K562 (cell line): Measurements from ENCODE around the gene DNAJA1. TPM values are rescaled to one million over a fixed set of nuclear protein-coding genes. Genes with fewer than 3 reads are reported as not detected.
A peak's percentile ranks its signal among the peaks of the same experiment; 100 is the strongest.

Source experiments
- CREM ChIP-seq: IDR thresholded peaks from 2 replicates; pipeline ENCODE4 v1.6.1; 2014; ENCODE audit warnings: antibody characterized with exemption, low read depth
- HIVEP1 ChIP-seq: fragments of 250-450 bp; sonication (Bioruptor Pico); IDR thresholded peaks from 2 replicates; pipeline ENCODE4 v1.4.0; 2020; ENCODE audit warnings: mild to moderate bottlenecking
- PHF8 ChIP-seq: fragments of 200-600 bp; sonication (generic); IDR thresholded peaks from 2 replicates; pipeline ENCODE4 v1.6.1; 2012; ENCODE audit warnings: mixed run types, mild to moderate bottlenecking, inconsistent platforms, low read length, moderate library complexity, borderline replicate concordance
- POLR3A ChIP-seq: IDR thresholded peaks from 2 replicates; pipeline ENCODE4 v1.6.1; 2011; ENCODE audit warnings: borderline replicate concordance, mild to moderate bottlenecking, moderate library complexity; ENCODE audit not compliant: insufficient read length, insufficient read depth; ENCODE audit errors: extremely low read depth
- RAD51 ChIP-seq: fragments of 450-650 bp; IDR thresholded peaks from 2 replicates; pipeline ENCODE4 v1.7.1; 2016; ENCODE audit warnings: low read depth, mild to moderate bottlenecking, borderline replicate concordance
- SAP30 ChIP-seq: fragments of 200-600 bp; sonication (generic); IDR thresholded peaks from 2 replicates; pipeline ENCODE4 v1.6.1; 2012; ENCODE audit warnings: borderline replicate concordance, low read depth, mild to moderate bottlenecking, moderate library complexity, low read length, control low read depth, inconsistent platforms; ENCODE audit not compliant: insufficient read depth, poor library complexity, severe bottlenecking
- SIN3A ChIP-seq, 2 experiments: fragments of 150-350 bp in 1 of 2; IDR thresholded peaks; 2 replicates each; pipeline ENCODE4 v1.6.1; 2011 to 2016; ENCODE audit warnings: borderline replicate concordance in 2 of 2, low read depth in 2 of 2, low read length in 2 of 2, mild to moderate bottlenecking in 2 of 2, moderate library complexity in 2 of 2; ENCODE audit not compliant: control insufficient read depth in 1 of 2
- SIN3B ChIP-seq: fragments of 450-650 bp; IDR thresholded peaks from 2 replicates; pipeline ENCODE4 v1.6.1; 2017; ENCODE audit warnings: low read depth, mild to moderate bottlenecking, moderate library complexity
- ZNF561 ChIP-seq: fragments of 450-650 bp; formaldehyde crosslinking; conservative IDR thresholded peaks from 2 replicates; pipeline ENCODE4 v1.4.0; 2020; ENCODE audit warnings: mild to moderate bottlenecking, moderate library complexity
- polyA plus RNA-seq, 8 experiments: library from polyadenylated mRNA; depleted of rRNA in 4 of 8; stranded (reverse) in 5 of 8; unstranded in 3 of 8; fragments of >200 nt; fragmentation: Nextera tagmentation in 2 of 8; fragmentation: Illumina TruSeq in 1 of 8; extraction: Ambion mirVana in 2 of 8; extraction: Trizol in 1 of 8; gene quantifications; 2 replicates each; pipeline versions ENCODE4 v1.2.1 to v1.2.3, GENCODE V29; 2011 to 2014; ENCODE audit warnings: inconsistent platforms in 1 of 8, missing spikeins in 1 of 8
- total RNA-seq, 7 experiments: library from RNA; depleted of rRNA in 6 of 7; stranded (reverse); fragments of >200 nt in 6 of 7; fragmentation: Illumina TruSeq in 2 of 7; extraction: Trizol in 2 of 7; gene quantifications; 2 replicates each; pipeline versions ENCODE4 v1.2.1 to v1.2.3, GENCODE V29; 2011 to 2021; ENCODE audit warnings: low replicate concordance in 1 of 7
- TF ChIP-seq, protein P1 (sequence below): sonication (generic); formaldehyde crosslinking; IDR thresholded peaks from 2 replicates; pipeline ENCODE4 v1.8.0; 2023; ENCODE audit warnings: mild to moderate bottlenecking, missing genetic modification reagents
- TF ChIP-seq, protein P2 (sequence below): IDR thresholded peaks from 2 replicates; pipeline ENCODE4 v1.6.1; 2012; ENCODE audit warnings: low read depth, low read length, improper control_type of control experiment, borderline replicate concordance
- TF ChIP-seq, protein P3 (sequence below): fragments of 450-650 bp; formaldehyde crosslinking; IDR thresholded peaks from 2 replicates; pipeline ENCODE4 v1.4.0; 2022; ENCODE audit warnings: missing genetic modification characterization
- TF ChIP-seq, protein P4 (sequence below): sonication (generic); formaldehyde crosslinking; IDR thresholded peaks from 2 replicates; pipeline ENCODE4 v1.8.0; 2022; ENCODE audit warnings: mild to moderate bottlenecking, missing genetic modification reagents, borderline replicate concordance
- TF ChIP-seq, protein P5 (sequence below), 2 experiments: fragments of 450-650 bp in 1 of 2; sonication (generic) in 1 of 2; formaldehyde crosslinking in 1 of 2; IDR thresholded peaks in 1 of 2; conservative IDR thresholded peaks in 1 of 2; 2 replicates each; pipeline versions ENCODE4 v1.6.1 to v1.8.1; 2016 to 2023; ENCODE audit warnings: mild to moderate bottlenecking in 2 of 2, moderate library complexity in 2 of 2, inconsistent platforms in 1 of 2, missing genetic modification reagents in 1 of 2

Gene DNAJA1
- total and polyA plus RNA-seq, 9 of the 15 experiments (the other 6 are each of a cell fraction or from before 2014, with no cell fraction given) = 109 to 359 (median 175) TPM

DNA sequence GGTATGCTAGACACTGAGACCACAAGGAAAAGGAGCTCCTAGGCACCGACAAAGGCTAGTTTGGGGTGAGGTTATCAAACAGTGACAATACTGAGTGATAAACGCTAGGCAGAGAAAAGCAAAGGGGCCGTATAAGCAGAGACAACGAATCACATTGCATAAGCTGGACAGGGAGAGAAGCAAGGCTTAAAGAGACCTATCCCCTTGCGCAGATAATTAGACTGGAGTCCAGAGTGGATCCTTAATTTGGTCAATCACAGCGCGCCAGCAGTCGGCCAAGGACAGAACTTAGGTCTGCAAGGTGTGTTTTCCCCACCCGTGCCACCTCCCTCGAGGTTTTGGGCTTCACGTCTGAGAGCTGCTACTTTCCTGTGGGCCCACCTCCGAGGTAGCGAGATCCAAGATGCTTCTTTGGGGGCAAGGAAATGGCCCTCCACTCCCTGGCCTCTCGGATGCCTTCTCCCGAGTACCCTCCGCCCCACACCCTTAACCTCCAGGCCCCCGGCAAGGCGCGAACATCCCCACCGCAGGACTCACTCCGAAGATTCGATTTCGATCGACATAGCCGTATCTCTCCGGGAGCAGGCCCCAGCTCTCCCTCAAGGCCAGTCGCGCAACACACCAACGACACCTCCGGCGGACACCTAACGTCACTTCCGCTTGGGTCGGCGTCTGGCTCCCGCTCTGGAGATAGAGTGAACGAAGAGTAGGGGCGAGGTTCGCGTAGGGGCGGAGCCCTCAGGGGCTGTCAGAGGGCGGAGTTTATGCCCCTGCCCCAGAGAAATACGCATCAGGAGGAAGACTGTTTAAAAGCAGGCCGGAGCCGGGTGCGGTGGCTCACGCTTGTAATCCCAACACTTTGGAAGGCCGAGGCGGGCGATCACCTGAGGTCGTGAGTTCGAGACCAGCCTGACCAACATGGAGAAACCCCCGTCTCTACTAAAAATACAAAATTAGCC is 51.3 kb downstream of the DNAJA1 start, which contains the start of gene SMU1 (continued):
- TF ChIP-seq SAP30 (peak; percentile 60), RAD51 (no peak), POLR3A (peak; percentile 68), HIVEP1 (CRISPR knock-in tag) (no peak), PHF8 (peak; percentile 93), SIN3B (peak; percentile 95), ZNF561 (CRISPR knock-in tag) (no peak), CREM (peak; percentile 100), SIN3A (IDR thresholded peaks at IDR 0.05; ENCODE audit: borderline replicate concordance in 2 of 2, control insufficient read depth in 1 of 2, low read depth in 2 of 2, low read length in 2 of 2) (peak in 1 of 2 experiments; percentile 64; a peak in 1 of 4 replicates)
- TF ChIP-seq, protein P1, sequence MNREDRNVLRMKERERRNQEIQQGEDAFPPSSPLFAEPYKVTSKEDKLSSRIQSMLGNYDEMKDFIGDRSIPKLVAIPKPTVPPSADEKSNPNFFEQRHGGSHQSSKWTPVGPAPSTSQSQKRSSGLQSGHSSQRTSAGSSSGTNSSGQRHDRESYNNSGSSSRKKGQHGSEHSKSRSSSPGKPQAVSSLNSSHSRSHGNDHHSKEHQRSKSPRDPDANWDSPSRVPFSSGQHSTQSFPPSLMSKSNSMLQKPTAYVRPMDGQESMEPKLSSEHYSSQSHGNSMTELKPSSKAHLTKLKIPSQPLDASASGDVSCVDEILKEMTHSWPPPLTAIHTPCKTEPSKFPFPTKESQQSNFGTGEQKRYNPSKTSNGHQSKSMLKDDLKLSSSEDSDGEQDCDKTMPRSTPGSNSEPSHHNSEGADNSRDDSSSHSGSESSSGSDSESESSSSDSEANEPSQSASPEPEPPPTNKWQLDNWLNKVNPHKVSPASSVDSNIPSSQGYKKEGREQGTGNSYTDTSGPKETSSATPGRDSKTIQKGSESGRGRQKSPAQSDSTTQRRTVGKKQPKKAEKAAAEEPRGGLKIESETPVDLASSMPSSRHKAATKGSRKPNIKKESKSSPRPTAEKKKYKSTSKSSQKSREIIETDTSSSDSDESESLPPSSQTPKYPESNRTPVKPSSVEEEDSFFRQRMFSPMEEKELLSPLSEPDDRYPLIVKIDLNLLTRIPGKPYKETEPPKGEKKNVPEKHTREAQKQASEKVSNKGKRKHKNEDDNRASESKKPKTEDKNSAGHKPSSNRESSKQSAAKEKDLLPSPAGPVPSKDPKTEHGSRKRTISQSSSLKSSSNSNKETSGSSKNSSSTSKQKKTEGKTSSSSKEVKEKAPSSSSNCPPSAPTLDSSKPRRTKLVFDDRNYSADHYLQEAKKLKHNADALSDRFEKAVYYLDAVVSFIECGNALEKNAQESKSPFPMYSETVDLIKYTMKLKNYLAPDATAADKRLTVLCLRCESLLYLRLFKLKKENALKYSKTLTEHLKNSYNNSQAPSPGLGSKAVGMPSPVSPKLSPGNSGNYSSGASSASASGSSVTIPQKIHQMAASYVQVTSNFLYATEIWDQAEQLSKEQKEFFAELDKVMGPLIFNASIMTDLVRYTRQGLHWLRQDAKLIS (CRISPR knock-in tag) = no peak
- TF ChIP-seq, protein P2, sequence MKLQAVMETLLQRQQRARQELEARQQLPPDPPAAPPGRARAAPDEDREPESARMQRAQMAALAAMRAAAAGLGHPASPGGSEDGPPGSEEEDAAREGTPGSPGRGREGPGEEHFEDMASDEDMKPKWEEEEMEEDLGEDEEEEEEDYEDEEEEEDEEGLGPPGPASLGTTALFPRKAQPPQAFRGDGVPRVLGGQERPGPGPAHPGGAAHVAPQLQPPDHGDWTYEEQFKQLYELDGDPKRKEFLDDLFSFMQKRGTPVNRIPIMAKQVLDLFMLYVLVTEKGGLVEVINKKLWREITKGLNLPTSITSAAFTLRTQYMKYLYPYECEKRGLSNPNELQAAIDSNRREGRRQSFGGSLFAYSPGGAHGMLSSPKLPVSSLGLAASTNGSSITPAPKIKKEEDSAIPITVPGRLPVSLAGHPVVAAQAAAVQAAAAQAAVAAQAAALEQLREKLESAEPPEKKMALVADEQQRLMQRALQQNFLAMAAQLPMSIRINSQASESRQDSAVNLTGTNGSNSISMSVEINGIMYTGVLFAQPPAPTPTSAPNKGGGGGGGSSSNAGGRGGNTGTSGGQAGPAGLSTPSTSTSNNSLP = no peak
- TF ChIP-seq, protein P3, sequence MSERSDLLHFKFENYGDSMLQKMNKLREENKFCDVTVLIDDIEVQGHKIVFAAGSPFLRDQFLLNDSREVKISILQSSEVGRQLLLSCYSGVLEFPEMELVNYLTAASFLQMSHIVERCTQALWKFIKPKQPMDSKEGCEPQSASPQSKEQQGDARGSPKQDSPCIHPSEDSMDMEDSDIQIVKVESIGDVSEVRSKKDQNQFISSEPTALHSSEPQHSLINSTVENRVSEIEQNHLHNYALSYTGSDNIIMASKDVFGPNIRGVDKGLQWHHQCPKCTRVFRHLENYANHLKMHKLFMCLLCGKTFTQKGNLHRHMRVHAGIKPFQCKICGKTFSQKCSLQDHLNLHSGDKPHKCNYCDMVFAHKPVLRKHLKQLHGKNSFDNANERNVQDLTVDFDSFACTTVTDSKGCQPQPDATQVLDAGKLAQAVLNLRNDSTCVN (CRISPR knock-in tag) = no peak
- TF ChIP-seq, protein P4, sequence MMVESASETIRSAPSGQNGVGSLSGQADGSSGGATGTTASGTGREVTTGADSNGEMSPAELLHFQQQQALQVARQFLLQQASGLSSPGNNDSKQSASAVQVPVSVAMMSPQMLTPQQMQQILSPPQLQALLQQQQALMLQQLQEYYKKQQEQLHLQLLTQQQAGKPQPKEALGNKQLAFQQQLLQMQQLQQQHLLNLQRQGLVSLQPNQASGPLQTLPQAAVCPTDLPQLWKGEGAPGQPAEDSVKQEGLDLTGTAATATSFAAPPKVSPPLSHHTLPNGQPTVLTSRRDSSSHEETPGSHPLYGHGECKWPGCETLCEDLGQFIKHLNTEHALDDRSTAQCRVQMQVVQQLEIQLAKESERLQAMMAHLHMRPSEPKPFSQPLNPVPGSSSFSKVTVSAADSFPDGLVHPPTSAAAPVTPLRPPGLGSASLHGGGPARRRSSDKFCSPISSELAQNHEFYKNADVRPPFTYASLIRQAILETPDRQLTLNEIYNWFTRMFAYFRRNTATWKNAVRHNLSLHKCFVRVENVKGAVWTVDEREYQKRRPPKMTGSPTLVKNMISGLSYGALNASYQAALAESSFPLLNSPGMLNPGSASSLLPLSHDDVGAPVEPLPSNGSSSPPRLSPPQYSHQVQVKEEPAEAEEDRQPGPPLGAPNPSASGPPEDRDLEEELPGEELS (CRISPR knock-in tag) = no peak
- TF ChIP-seq, protein P5, sequence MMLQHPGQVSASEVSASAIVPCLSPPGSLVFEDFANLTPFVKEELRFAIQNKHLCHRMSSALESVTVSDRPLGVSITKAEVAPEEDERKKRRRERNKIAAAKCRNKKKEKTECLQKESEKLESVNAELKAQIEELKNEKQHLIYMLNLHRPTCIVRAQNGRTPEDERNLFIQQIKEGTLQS (IDR thresholded peaks at IDR 0.05) = no peak
- TF ChIP-seq, protein P5 (CRISPR knock-in tag; conservative IDR thresholded peaks at IDR 0.05) = no peak
